Measurements from ENCODE around the gene CLDN10.
"Not testable (repeated sequence)": the region's sequence is repeated elsewhere in the genome, so short reads cannot be mapped to it uniquely, and the experiment has no call there.

The CLDN10 gene

GRCh38 chr13:95541911-95542474 lies 10.5 kb upstream of the CLDN10 start:
- no peak for FAIRE-seq

- no peak for FAIRE-seq
These were observed 8.2 kb upstream of the CLDN10 start for GRCh38 chr13:95544293-95544692.

DNA sequence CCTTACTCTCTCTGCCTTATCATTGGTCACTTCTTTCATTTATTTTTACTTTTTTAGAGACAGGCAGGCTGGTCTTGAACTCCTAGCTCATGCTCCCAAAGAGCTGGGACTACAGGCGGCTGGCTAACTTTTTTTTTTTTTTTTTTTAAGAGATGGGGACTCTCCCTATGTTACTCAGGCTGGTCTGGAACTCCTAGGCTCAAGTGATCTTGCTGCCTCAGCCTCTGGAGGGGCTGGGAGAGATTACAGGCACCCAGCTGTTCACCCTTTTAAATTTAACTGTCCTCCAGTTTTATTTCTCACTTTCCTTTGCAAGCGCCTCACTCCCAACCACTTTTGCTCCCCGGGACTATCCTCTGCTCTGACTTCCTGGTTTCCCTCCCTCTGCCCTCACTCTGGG lies 5.6 kb upstream of the CLDN10 start:
- FAIRE-seq, result no peak

DNA sequence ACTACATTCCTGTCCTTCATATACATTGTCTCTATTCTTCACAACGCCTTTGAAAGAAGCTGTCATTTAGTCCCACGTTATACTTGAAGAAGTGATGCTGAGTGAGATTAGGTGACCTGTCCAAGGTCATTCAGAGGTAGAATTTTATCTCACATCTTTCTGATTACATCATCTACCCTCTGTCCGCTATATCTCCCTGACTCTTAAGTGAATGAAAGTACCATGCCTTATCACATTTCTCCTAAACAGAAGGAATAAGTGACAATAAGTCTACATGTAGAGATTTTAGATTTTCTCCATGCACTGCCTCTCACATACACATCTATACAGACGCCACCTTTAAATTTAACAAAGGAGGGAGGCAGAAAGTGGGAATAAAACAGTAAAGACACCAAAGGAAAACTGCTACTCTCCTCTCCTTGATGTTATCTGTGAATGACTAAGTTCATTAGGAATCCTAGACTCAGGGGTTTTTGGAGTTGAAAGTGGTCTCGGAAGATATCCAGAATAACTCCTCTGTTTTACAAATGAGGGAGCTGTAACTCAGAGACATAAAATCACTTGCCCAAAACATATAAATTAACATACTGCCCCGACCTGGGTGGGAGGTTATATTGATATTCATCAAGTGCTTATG lies 4.9 kb upstream of the CLDN10 start:
- no peak for FAIRE-seq

GRCh38 chr13:95552208-95552538 lies 347 bp upstream of the CLDN10 start:
- no peak for FAIRE-seq

- no peak for FAIRE-seq
These were observed 1.3 kb downstream of the CLDN10 start for GRCh38 chr13:95553581-95554385.

DNA sequence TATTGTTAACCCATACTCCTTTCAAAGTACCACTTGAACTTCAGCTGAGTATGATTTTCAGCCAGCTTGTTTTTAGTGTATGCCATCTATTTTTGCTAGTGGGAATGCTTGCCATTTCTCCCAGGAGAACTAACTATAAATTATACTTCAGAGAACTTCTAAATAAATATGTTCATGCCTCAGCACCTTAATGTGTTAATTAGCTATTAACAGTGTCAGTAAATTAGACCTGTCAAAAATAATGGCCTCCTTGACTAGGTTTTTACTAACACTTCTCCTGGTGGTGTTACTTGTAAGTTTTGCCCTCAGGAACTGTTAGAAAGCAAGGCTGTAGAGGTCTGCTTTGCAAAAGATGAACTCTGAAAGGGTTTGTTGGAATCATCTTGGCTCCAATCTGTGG lies 4.5 kb downstream of the CLDN10 start:
- no peak for FAIRE-seq

- FAIRE-seq, result no peak
These were observed 6.6 kb downstream of the CLDN10 start for GRCh38 chr13:95559100-95559499.

DNA sequence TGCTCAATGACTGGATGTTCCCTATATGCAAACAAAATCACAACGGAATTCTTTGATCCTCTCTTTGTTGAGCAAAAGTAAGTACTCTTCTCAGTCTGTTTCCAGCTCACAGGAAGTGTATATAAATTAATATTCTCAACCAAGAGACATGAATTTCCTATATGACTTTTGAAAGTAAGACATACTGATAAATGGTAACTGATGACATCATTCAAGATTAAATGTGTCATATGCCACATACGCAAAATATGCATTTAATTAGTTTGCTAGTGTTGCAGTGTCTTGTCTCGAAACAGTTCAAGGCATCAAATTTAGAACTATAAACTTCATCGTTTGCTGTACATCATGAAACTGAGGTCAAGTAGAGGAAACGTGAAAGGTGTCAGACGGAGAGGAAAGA lies 7.9 kb downstream of the CLDN10 start:
- no peak for FAIRE-seq

DNA sequence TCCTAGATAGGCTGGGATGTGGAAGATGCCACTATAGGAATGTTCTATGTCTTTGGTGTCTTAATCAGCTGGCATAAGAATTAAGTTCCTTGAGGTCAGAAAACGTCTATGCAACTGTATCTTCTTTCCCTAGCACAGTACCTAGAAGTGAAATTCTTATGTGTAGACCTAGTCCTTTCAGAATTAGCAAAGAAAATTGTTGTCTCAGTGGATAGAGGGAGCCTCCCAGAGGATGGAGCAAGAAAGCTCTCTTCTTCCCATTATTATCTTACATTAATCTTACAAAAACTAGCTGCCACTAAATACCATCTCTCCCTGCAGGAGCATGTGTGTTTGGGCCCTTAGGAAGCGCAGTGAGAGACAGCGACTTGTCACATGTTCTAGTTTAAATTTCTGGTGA lies 11.6 kb downstream of the CLDN10 start:
- no peak for FAIRE-seq

DNA sequence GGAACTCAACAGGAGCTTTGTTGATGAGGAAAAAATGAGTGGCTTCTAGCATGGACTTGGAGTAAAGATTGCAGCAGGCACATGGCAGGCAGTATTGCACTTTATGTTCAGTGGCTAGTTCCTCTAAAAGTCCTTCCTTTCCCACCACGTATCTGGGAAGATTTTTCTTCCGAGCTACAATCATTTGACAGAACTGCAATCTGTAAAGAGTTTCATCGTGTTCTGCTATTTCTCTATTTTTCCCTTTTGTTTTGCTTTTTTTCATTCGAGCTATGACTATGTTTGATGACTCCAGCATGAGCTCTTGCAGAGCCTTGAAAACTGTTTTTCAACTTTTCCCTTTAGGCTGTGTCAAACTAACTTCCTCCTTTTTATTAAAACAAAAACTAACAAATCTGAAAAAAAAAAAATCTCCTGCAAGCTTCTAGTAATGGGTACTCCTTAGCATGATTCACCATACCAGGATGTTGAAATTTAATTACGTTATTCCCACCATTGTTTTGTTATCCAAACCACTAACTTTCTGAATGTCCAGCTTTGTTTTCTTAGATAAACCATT lies 12.3 kb downstream of the CLDN10 start:
- no peak for FAIRE-seq

GRCh38 chr13:95565758-95566157 lies 13.2 kb downstream of the CLDN10 start:
- FAIRE-seq, result not testable (repeated sequence)

GRCh38 chr13:95568131-95568530 lies 15.6 kb downstream of the CLDN10 start:
- FAIRE-seq, result no peak

GRCh38 chr13:95570016-95570415 lies 17.5 kb downstream of the CLDN10 start:
- no peak for FAIRE-seq

DNA sequence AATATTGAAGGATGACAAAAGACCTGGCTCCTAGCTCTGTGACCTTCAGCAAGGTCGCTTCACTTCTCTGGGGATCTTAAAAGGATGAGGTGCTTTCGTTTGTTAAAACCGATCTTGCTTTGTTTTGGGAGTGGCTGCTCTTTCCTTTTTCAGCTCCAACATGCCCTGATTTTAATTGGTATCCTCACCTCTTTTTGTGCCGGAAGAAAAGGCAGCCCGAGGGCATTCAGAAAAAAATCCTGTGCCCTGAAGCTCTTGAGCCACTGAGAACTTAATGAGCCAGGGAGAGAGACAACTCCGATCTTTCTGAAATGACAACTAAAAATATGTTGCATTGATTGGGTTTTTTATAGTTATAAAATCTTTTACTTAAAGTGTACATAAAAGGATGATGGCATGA lies 19.4 kb downstream of the CLDN10 start:
- FAIRE-seq, result no peak

DNA sequence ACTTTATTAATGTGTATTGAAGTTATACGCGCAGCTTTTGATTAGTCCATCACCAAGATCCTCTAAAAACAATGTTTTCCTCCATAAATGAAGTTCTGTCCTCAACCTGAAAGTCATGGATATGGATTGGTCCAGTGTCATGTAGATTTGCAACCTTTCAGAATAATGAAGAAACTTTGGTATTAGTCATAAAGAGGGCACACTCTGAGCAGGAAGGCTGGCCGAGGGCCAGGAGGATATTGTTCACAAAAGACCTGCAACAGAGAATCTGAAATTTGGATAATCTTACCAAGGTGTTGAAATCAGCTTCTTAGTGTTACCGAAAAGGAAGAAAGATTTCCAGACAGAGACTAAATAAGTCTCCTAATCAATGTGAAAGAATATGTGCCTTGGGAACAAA lies 20.7 kb downstream of the CLDN10 start:
- FAIRE-seq, result no peak

DNA sequence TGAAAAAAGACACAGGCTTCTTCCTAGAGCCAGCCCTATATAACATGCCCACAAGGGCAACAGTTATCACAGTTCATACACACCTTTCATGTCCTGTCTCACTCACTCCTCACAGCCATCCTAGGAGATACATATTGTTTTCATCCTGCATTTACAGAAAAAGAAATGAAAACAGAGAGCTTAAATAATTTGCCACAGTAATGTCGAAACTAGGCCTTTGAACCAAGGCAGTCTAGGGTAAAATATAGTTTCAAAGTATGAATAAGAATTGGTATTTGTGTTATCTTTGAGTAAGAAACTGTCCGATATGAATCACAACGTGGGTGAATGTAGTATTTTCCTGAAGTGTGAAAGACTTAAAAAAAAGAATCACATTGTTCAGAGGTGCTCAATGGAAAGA lies 26.8 kb downstream of the CLDN10 start:
- no peak for FAIRE-seq

DNA sequence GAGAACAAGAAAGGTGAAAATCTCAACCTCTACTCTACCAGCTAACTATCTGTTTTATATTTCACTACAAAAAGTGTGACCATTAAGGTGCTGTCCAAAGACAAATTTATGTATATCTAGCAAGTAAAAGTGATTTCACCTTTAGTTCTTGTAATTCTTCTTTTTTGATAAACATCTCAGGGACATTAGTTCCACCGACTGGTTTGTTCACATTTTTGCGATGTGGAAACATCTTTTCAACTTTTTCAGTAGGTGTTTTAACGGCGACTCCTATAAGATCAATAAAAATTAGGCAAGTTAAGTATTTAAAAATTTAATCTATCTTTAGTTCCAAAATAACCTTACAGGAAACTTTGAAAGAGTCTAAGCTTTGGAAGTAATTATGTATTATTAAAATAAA lies 33.3 kb downstream of the CLDN10 start:
- FAIRE-seq, result no peak

- FAIRE-seq, result no peak
These were observed 35.6 kb downstream of the CLDN10 start for GRCh38 chr13:95588134-95588533.

GRCh38 chr13:95588721-95589120 lies 36.2 kb downstream of the CLDN10 start:
- FAIRE-seq, result no peak

- FAIRE-seq, result no peak
These were observed 40.9 kb downstream of the CLDN10 start for GRCh38 chr13:95593462-95593861.

GRCh38 chr13:95596701-95597100 lies 44.2 kb downstream of the CLDN10 start:
- FAIRE-seq, result no peak

DNA sequence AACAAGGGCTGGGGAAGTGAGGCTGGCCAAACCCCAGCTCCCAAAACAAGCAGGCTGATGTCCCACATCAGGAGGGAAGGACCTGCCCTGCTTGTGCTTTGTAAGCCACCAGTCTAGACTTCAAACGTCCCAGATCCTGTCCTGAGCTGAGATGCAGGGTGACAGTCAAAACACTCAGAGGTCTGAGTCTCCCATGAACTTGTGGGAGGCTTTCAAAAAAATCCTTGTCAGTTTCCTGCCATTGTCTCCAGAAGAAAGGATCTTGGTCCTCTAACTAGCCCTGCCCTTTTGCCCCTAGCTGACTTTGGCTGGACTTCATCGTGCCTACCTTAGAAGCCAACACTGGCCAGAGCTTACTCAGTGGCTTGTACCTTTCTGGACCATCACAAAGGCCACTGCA lies 48.7 kb downstream of the CLDN10 start:
- FAIRE-seq, result no peak

DNA sequence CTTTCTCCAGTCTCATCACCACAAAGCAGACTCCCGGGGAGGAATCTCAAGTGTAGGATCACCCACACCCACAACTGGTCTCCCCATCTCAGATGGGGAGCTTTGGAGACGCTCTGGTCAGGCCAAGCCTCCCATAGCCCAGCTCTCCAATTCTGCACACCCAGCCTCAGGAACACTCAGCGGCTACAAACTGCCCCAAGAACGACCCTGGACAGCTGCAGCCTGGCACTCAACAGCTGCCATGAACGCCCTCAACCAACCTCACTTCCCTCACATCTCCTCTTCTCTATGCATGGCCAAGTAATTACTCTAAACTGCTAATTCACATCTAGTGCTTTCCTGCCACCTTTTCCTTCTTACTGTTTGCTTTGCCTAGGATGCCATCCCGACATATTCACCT lies 49.4 kb downstream of the CLDN10 start:
- no peak for FAIRE-seq

Measured in TTC549 (cell line).